Neural cell (in vitro differentiated cells): ENCODE measurements around the gene TAB2. TPM values are rescaled to one million over a fixed set of nuclear protein-coding genes. Genes with fewer than 3 reads are reported as not detected.

Experiments used
- H2AFZ ChIP-seq: fragments of 200-600, 300-800 bp; sonication (generic), shearing (Covaris generic); 2 replicates; pipeline ENCODE4 v1.6.0; 2014; ENCODE audit warnings: low read depth, mild to moderate bottlenecking, antibody characterized with exemption, low read length, moderate library complexity
- H3F3A ChIP-seq: fragments of 200-600 bp; shearing (Covaris generic); 2 replicates; pipeline ENCODE4 v1.6.1; 2016; ENCODE audit warnings: mild to moderate bottlenecking, moderate library complexity, mixed read lengths, antibody characterized with exemption, low read length; ENCODE audit not compliant: insufficient read depth, poor library complexity, severe bottlenecking
- H3K27ac ChIP-seq: fragments of 200-600, 300-800 bp; sonication (generic), shearing (Covaris generic); 2 replicates; pipeline ENCODE4 v1.5.1; 2014; ENCODE audit warnings: mild to moderate bottlenecking, low read length, moderate library complexity
- H3K27me3 ChIP-seq: fragments of 300-800, 200-600 bp; sonication (generic), shearing (Covaris generic); 2 replicates; pipeline ENCODE4 v1.6.0; 2014; ENCODE audit warnings: mild to moderate bottlenecking, low read depth, low read length, moderate library complexity; ENCODE audit not compliant: insufficient read depth
- H3K36me3 ChIP-seq: fragments of 300-800, 200-600 bp; sonication (generic), shearing (Covaris generic); 2 replicates; pipeline ENCODE4 v1.5.1; 2014; ENCODE audit warnings: mild to moderate bottlenecking, antibody characterized with exemption, low read length, moderate library complexity; ENCODE audit not compliant: insufficient read depth
- H3K4me2 ChIP-seq: fragments of 300-800, 200-600 bp; sonication (generic), shearing (Covaris generic); 2 replicates; pipeline ENCODE4 v1.6.0; 2014; ENCODE audit warnings: mild to moderate bottlenecking, low read length
- H3K4me3 ChIP-seq: fragments of 300-800, 200-600 bp; sonication (generic), shearing (Covaris generic); 2 replicates; pipeline ENCODE4 v1.5.1; 2014; ENCODE audit warnings: mild to moderate bottlenecking, low read length, moderate library complexity
- H3K79me2 ChIP-seq: fragments of 200-600 bp; shearing (Covaris generic); replicated peaks from 2 replicates; pipeline ENCODE4 v1.6.0; 2014; ENCODE audit warnings: mild to moderate bottlenecking, low read length, moderate library complexity; ENCODE audit not compliant: insufficient read depth
- H3K9ac ChIP-seq: fragments of 300-800, 200-600 bp; sonication (generic), shearing (Covaris generic); 2 replicates; pipeline ENCODE4 v1.6.1; 2016; ENCODE audit warnings: mild to moderate bottlenecking, low read length, mixed read lengths
- H3K9me2 ChIP-seq: fragments of 200-600 bp; shearing (Covaris generic); 2 replicates; pipeline ENCODE4 v1.6.1; 2016; ENCODE audit warnings: mild to moderate bottlenecking, low read length, mixed read lengths; ENCODE audit not compliant: insufficient read depth
- H3K9me3 ChIP-seq: fragments of 200-600, 300-800 bp; sonication (generic), shearing (Covaris generic); 2 replicates; pipeline ENCODE4 v1.6.1; 2016; ENCODE audit warnings: mild to moderate bottlenecking, mixed run types, low read length, moderate library complexity, mixed read lengths
- H4K20me1 ChIP-seq: fragments of 200-600 bp; shearing (Covaris generic); 2 replicates; pipeline ENCODE4 v1.6.1; 2016; ENCODE audit warnings: mild to moderate bottlenecking, mixed run types; ENCODE audit not compliant: insufficient read depth
- EP300 ChIP-seq: fragments of 450-650 bp; conservative IDR thresholded peaks from 2 replicates; pipeline ENCODE4 v1.6.1; 2014; ENCODE audit warnings: antibody characterized with exemption, mild to moderate bottlenecking, moderate library complexity; ENCODE audit not compliant: poor library complexity, severe bottlenecking
- EZH2 ChIP-seq: fragments of 200-600, 300-800 bp; shearing (Covaris generic), sonication (generic); IDR thresholded peaks from 2 replicates; pipeline ENCODE4 v1.6.1; 2014; ENCODE audit warnings: antibody characterized with exemption, low read length, borderline replicate concordance, mild to moderate bottlenecking; ENCODE audit not compliant: insufficient read depth, poor library complexity, severe bottlenecking
- MXI1 ChIP-seq: fragments of 450-650 bp; conservative IDR thresholded peaks from 2 replicates; pipeline ENCODE4 v1.6.1; 2014; ENCODE audit warnings: antibody characterized with exemption, mild to moderate bottlenecking; ENCODE audit not compliant: poor library complexity, severe bottlenecking
- POLR2AphosphoS5 ChIP-seq: IDR thresholded peaks from 2 replicates; pipeline ENCODE4 v1.6.1; 2012
- RAD21 ChIP-seq: fragments of 450-650 bp; conservative IDR thresholded peaks from 2 replicates; pipeline ENCODE4 v1.6.1; 2014; ENCODE audit warnings: antibody characterized with exemption, mild to moderate bottlenecking, moderate library complexity
- REST ChIP-seq: IDR thresholded peaks from 2 replicates; pipeline ENCODE4 v1.6.1; 2012; ENCODE audit warnings: borderline replicate concordance
- SMC3 ChIP-seq: fragments of 450-650 bp; conservative IDR thresholded peaks from 2 replicates; pipeline ENCODE4 v1.6.1; 2014; ENCODE audit warnings: antibody characterized with exemption, mild to moderate bottlenecking, moderate library complexity; ENCODE audit not compliant: poor library complexity
- TAF1 ChIP-seq: IDR thresholded peaks from 2 replicates; pipeline ENCODE4 v1.6.1; 2012; ENCODE audit warnings: low read depth
- polyA plus RNA-seq: library from polyadenylated mRNA; depleted of rRNA; stranded (reverse); fragments of >200 nt; gene quantifications from 2 replicates; pipeline ENCODE4 v1.2.3, GENCODE V29; 2014
- TF ChIP-seq, protein P1 (sequence below): fragments of 450-650 bp; IDR thresholded peaks from 2 replicates; pipeline ENCODE4 v1.5.1; 2014; ENCODE audit warnings: antibody characterized with exemption, mild to moderate bottlenecking, moderate library complexity; ENCODE audit not compliant: poor library complexity, severe bottlenecking

Gene TAB2
- polyA plus RNA-seq, 1 donor from 2014 or later, result 27.6 TPM

GRCh38 chr6:149323353-149323752 lies 5.8 kb downstream of the TAB2 start:
- H3K9me3 ChIP-seq, result no peaks in the 10 kb centered on the region
- no peak overlapping the region for H2AFZ ChIP-seq
- peaks cover 99% of the 10 kb centered on the region for H3K79me2 ChIP-seq
- peaks cover 9% of the 10 kb centered on the region for H4K20me1 ChIP-seq
- H3K4me2 ChIP-seq, result no peak overlapping the region
- no peaks in the 10 kb centered on the region for H3K27me3 ChIP-seq
- H3K4me3 ChIP-seq, result no peak overlapping the region
- H3K27ac ChIP-seq, result no peak overlapping the region
- H3K9me2 ChIP-seq, result no peaks in the 10 kb centered on the region
- H3K36me3 ChIP-seq, result no peaks in the 10 kb centered on the region
- no peaks in the 10 kb centered on the region for H3F3A ChIP-seq
- TF ChIP-seq RAD21 (no peak), REST (no peak), EP300 (no peak), MXI1 (no peak), EZH2 (no peak), POLR2AphosphoS5 (no peak), SMC3 (no peak), TAF1 (no peak)
- TF ChIP-seq, protein P1, sequence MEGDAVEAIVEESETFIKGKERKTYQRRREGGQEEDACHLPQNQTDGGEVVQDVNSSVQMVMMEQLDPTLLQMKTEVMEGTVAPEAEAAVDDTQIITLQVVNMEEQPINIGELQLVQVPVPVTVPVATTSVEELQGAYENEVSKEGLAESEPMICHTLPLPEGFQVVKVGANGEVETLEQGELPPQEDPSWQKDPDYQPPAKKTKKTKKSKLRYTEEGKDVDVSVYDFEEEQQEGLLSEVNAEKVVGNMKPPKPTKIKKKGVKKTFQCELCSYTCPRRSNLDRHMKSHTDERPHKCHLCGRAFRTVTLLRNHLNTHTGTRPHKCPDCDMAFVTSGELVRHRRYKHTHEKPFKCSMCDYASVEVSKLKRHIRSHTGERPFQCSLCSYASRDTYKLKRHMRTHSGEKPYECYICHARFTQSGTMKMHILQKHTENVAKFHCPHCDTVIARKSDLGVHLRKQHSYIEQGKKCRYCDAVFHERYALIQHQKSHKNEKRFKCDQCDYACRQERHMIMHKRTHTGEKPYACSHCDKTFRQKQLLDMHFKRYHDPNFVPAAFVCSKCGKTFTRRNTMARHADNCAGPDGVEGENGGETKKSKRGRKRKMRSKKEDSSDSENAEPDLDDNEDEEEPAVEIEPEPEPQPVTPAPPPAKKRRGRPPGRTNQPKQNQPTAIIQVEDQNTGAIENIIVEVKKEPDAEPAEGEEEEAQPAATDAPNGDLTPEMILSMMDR, result no peak
- H3K9ac ChIP-seq, result no peak overlapping the region

GRCh38 chr6:149323925-149324324 lies 6.4 kb downstream of the TAB2 start:
- Histone ChIP-seq H3K9ac (no peak overlapping the region), H3K27ac (no peak overlapping the region), H4K20me1 (peaks cover 9% of the 10 kb centered on the region), H3K9me2 (no peaks in the 10 kb centered on the region), H3K36me3 (no peaks in the 10 kb centered on the region), H3F3A (no peaks in the 10 kb centered on the region), H2AFZ (no peak overlapping the region), H3K79me2 (peaks cover 99% of the 10 kb centered on the region), H3K4me3 (no peak overlapping the region), H3K9me3 (no peaks in the 10 kb centered on the region), H3K27me3 (no peaks in the 10 kb centered on the region), H3K4me2 (no peak overlapping the region)
- TF ChIP-seq EZH2 (no peak), POLR2AphosphoS5 (no peak), SMC3 (no peak), RAD21 (no peak), EP300 (no peak)

- Histone ChIP-seq H3K4me2 (no peak overlapping the region), H3F3A (no peaks in the 10 kb centered on the region), H3K27me3 (no peaks in the 10 kb centered on the region), H3K27ac (no peak overlapping the region), H3K9me3 (no peaks in the 10 kb centered on the region), H3K4me3 (no peak overlapping the region), H2AFZ (no peak overlapping the region), H3K9me2 (no peaks in the 10 kb centered on the region), H3K36me3 (no peaks in the 10 kb centered on the region), H3K9ac (no peak overlapping the region), H4K20me1 (peaks cover 6% of the 10 kb centered on the region), H3K79me2 (peaks cover 99% of the 10 kb centered on the region)
- TF ChIP-seq TAF1 (no peak), SMC3 (no peak), RAD21 (no peak), EP300 (no peak)
Measured at GRCh38 chr6:149324428-149324827, 6.9 kb downstream of the TAB2 start.
